Keratinocyte (primary cell): Measurements from ENCODE around the gene LRRC4C.

Experiments used
- CTCF ChIP-seq, 3 experiments: IDR thresholded peaks in 1 of 3; conservative IDR thresholded peaks in 1 of 3; optimal IDR thresholded peaks in 1 of 3; 2 replicates in 2 of 3; 3 replicates in 1 of 3; pipeline versions ENCODE3 to v1.5.1; 2011; ENCODE audit warnings: low read length in 3 of 3, mild to moderate bottlenecking in 3 of 3, moderate library complexity in 2 of 3, control low read depth in 1 of 3, inconsistent platforms in 1 of 3; ENCODE audit not compliant: insufficient read depth in 2 of 3; ENCODE audit errors: extremely low read depth in 1 of 3
- EZH2 ChIP-seq: IDR thresholded peaks from one replicate; pipeline ENCODE4 v1.6.1; 2012; ENCODE audit warnings: inconsistent platforms, mild to moderate bottlenecking, low read length, moderate library complexity

- TF ChIP-seq CTCF (optimal IDR thresholded peaks at IDR 0.05 in 1 of 3, IDR thresholded peaks at IDR 0.05 in 1 of 3, conservative IDR thresholded peaks at IDR 0.05 in 1 of 3; ENCODE audit: extremely low read depth in 1 of 3, insufficient read depth in 2 of 3, low read length in 3 of 3), result no peak
- TF ChIP-seq EZH2, result no peak
Observed at GRCh38 chr11:40132912-40133311, 1326.5 kb downstream of the LRRC4C start.
